NCI-H2029 (cell line): ENCODE measurements around the gene HEPN1.

ENCODE experiments used
- DNase-seq: peaks from one replicate; lab custom pipeline; 2025; lab: John Stamatoyannopoulos, UW

The HEPN1 gene

DNA sequence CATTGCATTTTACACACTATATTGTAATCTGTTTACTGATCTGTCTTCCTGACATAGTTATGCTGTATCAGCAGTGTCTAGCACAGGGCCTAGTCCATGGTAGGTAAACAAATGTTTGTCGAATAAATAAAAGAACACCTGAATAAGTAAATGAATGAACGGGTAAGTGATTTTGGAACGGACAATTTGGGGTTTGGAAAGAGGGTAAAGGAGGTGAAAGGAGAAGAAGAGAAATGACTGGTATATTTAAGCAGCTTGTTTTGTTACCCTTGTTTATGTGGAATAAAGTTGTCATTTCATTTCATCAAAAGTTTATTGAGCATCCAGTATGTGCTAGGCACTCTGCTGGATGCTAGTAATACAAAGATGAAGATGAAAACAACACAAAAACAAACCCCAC is at the start of gene HEPN1:
TSS of gene HEPN1 (plus strand) at position 301 of the 400 bp plus-strand sequence.
- no peak for DNase-seq

DNA sequence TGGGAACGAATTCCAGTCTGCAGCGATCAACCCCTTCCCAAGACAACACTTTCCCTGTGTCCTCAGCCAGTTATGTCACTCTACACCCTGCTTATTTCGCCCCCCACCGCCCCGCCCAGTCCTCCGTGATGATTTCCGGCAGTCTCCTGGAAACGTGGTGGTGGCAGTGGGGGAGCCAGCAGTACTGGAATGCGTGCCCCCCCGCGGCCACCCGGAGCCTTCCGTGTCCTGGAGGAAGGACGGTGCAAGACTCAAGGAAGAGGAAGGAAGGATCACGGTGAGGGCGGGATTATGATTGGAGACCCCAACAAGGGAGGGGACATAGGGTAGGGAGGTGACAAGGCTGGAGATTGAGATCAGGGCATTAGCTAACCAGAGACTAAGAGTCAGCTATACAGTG is 49.7 kb upstream of the HEPN1 start:
- no peak for DNase-seq

DNA sequence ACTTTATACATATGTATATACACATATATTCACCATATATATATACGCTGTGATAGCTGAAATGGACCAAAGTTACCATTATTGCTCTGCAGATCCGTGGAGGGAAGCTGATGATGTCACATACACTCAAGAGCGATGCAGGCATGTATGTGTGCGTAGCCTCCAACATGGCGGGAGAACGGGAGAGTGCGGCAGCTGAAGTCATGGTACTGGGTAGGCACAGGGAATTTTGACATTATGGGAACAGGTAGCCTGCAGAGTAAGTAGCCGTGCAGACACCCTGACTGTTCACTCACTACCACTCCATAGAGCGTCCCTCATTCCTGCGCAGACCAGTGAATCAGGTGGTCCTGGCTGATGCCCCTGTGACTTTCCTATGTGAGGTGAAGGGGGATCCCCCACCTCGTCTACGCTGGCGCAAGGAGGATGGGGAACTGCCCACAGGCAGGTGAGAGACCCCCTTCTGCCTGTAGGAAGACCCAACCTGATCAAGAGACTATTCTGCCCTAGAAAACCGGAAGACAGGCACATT is 49.1 kb upstream of the HEPN1 start:
- DNase-seq = no peak

DNA sequence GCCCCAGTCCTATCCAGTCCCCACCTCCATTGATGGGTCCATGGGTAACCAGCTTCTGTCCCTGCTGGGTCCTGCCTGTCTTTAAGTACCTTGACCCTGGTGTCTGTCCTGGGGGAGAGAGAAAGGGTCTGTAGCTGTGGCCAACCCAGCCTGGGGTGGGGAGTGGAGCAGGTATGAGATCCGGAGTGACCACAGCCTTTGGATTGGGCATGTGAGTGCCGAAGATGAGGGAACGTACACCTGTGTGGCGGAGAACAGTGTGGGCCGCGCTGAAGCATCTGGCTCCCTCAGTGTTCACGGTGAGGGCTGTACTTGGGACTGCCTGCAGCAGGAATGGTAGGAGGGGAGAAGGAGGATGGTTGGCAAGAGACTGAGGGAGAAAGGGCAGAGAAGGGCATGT is 48.6 kb upstream of the HEPN1 start:
- no peak for DNase-seq

DNA sequence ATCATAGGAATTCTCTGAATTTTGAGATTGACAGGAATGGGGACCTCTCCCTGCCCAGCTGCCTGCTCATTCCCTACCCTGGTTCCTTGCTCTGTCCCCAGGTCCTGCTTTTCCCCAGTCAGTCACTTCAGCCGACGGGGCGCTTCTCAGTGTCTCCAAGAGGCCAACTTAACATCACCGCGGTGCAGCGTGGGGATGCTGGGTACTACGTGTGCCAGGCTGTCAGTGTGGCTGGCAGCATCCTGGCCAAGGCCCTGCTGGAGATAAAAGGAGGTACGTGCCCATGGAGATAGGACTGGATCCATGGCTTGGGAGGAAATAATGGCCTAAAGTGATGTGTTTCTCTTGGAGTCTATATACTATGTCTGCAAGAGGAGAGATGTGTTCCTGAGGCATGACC is 46.8 kb upstream of the HEPN1 start:
- no peak for DNase-seq

DNA sequence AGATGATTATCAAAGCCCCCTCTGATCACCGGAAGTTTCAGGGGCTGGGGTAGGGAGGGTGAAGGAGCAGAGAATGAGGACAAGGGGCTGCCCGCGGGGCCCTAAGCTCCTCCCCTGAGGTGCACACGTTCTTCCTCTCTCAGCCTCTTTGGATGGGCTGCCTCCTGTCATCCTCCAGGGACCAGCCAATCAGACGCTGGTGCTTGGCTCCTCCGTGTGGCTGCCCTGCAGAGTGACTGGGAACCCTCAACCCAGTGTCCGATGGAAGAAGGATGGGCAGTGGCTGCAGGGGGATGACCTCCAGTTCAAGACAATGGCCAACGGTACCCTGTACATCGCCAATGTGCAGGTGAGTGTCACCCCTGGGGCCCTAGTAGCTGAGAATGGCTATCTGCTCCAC is 46.3 kb upstream of the HEPN1 start:
- DNase-seq = no peak

DNA sequence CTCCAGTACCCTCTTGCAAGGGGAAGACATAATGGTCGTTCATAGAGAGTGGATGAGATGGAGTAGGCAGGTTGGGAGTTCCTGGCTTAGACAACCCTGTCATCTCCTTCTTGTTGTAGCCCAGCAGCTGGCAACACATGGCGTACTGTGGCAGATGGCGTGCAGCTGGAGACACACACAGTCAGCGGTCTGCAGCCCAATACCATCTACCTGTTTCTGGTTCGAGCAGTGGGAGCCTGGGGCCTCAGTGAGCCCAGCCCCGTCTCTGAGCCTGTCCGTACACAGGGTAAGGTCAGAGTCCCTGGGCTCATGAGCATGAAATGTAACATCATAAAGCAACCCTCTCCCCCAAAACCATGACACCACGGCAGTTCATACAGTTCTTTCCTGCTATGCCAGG is 45.1 kb upstream of the HEPN1 start:
- DNase-seq = no peak

DNA sequence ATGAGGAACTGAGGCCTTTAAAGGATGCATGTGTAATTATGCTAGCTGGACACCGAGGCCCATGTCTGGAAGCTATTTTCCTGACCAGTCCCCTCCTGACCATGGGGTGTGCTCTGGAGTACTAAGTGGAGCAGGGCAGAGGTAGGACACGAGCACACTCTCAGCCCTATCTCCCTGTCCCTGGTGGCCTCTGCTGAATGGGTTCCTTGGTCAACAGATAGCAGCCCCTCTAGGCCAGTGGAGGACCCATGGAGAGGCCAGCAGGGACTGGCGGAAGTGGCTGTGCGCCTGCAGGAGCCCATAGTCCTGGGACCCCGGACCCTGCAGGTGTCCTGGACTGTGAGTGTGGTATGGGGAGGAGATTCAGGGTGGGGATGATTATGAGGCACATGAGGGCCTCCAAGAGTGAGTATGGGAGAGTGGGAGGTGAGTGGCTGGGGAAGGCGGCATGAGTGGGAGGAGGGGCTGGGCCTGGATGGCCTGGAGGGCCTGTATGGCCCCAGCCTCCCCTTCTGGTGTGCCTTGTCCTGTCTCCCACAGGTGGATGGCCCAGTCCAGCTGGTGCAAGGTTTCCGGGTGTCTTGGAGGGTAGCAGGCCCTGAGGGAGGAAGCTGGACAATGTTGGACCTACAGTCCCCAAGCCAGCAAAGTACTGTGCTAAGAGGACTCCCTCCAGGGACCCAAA is 44.3 kb upstream of the HEPN1 start:
- DNase-seq = no peak

DNA sequence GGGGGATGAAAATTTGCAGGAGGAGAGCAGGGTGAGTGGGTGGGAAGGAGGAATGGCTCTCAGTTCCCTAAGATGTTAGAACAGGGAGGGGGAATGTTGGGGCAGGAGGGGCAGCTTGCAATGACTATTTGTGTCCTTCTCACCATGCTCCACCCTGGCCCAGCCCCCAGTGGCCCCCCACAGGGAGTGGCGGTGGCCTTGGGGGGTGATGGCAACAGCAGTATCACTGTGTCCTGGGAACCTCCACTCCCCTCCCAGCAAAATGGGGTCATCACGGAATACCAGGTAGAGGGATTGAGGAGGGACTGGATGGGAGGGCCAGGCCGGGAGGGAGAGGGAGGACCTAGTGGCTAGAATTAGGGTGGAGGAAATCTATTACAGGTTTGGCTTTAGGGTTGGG is 43.6 kb upstream of the HEPN1 start:
- DNase-seq = no peak

DNA sequence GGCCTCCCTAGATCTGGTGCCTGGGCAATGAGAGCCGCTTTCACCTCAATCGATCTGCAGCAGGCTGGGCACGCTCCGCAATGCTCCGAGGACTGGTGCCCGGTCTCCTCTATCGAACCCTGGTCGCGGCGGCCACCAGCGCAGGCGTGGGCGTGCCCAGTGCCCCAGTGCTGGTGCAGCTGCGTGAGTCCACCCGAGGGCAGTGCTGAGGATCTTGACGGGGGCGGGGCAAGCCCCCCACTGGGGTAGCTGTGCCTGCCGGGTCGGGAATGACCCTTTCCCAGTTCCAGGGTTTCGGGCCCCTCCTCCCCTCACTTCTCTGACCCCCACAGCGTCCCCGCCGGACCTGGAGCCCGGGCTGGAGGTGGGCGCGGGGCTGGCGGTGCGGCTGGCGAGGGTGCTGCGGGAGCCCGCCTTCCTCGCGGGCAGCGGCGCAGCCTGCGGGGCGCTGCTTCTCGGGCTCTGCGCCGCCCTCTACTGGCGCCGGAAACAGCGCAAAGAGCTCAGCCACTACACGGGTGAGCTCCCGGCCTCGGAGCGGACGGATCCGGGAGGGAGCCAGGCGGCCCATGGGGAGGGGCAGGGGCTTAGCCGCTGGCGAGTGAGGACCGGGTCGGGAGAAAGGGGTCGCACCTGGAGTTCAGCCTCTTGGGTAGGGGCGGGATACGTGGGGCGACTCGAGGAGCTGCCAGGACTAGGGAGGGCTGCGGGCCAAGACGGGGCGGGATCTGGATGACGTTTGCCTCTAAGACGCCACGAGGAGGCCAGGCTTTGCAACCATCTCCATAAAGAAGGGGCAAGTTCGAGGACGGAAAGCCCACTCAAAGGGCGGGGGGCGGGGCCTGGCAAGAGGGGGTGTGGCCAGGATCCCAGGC is 42.9 kb upstream of the HEPN1 start:
- peak; percentile 12 for DNase-seq

DNA sequence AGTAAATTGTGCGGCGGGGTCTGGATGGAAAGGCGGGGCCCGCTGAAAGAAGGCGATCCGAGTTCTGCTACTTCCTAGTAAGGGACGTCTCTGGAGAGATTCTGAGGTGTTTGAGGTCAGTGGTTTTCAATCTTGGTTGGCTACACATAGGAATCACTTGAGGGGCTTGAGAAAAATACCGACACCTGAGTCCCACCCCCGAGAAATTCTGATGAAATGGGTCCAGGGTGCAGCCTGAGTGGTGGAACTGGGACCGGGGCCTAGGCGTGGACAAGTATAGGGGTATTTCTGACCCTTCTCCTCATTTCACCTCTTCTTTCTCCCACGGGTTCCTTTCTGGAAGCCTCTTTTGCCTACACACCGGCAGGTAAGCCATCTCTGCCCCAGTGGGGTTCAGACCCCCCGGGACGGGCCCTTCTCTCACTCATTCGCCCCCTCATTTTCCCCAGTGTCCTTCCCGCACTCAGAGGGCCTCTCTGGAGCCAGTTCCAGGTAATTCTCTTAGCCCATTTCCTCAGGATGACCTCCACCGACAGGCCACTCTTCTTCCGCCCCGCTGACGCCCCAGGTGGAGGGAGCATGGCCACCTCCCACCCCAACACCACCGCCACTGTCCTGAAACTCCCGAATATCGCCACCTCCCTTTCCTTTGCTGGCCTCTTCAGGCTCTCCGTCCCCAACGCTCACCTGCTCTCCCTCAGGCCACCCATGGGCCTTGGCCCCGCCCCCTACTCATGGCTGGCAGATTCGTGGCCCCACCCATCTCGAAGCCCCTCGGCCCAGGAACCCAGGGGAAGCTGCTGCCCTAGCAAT is 42.0 kb upstream of the HEPN1 start:
- DNase-seq = no peak

DNA sequence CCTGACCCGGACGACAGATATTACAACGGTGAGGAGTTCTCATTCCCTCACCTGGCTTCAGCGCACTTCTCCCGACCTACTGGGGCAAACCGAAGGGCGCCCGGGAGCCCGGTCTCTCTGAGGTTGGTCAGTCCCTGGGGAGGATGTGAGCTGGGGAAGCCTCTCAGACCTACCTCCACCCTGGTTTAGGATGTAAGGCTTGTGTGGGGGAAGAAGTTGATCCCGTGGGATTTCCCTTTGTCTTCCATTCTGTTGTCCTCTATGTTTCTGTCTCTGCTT is 41.5 kb upstream of the HEPN1 start:
- no peak for DNase-seq

DNA sequence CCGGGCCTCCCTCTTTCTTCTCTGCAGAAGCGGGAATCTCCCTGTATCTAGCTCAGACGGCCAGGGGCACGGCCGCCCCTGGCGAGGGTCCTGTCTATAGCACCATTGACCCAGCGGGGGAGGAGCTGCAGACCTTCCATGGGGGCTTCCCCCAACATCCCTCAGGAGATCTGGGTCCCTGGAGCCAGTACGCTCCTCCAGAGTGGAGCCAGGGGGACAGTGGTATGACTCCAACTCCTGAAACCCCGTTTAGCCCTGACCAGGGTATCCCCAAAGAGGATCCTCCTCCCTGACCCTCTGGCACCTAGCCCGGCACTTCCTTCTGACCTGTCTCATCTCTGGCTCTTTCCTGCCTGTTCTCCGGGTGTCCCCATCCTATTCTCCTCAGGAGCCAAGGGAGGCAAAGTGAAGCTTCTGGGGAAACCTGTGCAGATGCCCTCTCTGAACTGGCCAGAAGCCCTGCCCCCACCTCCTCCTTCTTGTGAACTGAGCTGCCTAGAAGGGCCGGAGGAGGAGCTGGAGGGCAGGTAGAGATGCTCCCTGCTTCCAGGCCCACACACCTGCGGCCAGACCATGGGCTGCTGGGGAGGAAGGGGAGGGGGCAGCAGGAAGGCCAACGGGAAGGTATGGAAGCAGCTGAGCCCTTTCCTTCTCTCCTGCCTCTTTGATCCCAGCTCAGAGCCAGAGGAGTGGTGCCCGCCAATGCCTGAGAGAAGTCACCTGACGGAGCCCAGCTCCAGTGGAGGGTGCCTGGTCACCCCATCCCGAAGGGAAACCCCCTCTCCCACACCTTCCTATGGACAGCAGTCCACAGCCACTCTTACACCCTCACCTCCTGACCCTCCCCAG is 40.9 kb upstream of the HEPN1 start:
- DNase-seq = no peak

DNA sequence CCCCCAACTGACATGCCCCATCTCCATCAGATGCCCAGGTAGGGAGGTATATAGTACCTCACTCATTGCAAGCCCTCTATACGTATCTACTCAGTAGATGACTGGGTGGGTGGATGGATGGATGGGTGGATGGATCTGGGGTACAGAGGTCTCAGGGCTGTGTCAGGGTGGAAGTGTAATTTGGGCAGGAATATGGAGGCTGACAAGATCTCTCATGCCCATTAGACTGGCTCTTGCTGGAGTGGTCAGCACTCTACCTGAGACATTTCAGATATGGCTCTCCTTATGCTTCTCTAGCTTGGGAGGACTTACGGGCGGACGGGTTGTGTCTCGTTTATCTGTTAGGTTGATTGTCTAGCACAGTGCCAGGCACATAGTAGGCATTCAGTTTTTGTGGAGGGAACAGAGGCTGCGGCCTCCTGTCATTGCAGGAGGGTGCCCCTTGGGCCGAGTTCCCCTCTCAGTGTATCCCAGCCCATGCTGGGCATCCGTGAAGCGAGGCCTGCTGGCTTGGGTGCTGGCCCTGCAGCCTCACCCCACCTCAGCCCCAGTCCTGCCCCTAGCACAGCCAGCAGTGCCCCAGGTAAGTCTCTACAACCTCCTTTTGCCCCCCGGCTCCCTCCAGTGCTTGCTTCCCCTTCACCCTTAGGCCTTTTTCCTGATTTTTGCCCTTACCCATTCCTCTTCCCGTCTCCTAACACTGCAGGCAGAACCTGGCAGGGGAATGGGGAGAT is 40.1 kb upstream of the HEPN1 start:
- no peak for DNase-seq

DNA sequence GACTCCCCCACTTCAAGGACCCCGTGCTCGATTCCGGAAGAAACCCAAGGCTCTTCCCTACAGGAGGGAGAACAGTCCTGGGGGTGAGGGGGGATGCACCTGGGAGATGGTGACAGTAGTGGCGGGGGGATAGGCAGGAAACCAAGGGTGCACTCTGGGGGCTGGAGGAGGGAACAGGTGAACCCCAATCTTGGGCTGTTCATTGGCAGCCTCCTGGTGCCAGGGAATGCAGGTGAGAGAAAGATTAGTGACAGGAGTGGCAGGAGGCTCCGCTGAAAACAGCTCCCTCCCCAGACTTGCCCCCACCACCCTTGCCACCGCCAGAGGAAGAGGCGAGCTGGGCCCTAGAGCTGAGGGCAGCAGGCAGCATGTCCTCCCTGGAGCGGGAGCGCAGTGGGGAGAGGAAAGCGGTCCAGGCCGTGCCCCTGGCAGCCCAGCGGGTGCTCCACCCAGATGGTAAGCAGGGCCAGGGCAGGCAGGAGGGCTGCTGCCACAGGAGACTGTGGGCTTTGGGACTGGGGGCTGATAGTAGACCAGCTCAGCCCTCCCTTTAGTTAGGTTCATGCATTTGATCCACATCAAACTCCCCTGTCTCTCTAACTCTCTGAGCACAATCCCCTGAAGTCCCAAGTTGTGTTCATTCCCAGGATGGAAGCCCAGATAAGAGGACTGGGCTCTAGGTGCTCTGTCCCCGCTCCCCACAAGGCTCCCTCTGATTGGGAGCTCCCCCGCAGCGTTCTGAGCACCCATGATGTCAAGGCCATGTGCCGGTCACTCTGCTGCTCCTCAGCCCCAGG is 39.4 kb upstream of the HEPN1 start:
- no peak for DNase-seq

DNA sequence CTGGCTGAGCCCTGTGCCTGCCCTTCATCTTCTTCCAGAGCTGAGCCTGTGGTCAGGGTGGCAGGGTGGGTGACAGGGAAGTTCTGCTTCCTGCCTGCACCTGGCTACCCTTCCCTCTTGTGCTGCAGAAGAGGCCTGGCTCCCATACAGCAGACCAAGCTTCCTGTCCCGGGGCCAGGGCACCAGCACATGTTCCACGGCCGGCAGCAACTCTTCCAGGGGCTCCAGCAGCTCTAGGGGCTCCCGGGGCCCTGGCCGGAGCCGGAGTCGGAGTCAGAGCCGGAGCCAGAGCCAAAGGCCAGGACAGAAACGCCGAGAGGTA is 38.8 kb upstream of the HEPN1 start:
- DNase-seq = no peak

DNA sequence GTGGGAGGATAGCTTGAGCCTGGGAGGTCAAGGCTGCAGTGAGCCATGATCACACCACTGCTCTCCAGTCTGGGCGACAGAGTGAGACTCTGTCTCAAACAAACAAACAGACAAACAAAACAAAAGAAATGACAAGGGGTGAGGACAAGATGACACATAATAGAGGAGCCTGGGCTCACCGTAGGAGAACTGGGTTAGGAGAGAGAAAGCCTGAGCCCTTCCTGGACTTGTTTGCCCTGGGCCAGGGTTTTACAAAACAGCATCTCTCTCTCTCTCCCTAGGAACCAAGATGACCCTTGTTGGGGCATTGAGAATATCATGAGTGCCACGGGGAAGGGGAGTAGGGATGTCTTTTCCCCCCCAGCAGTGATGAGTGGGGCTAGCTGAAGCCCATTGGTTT is 38.1 kb upstream of the HEPN1 start:
- no peak for DNase-seq

DNA sequence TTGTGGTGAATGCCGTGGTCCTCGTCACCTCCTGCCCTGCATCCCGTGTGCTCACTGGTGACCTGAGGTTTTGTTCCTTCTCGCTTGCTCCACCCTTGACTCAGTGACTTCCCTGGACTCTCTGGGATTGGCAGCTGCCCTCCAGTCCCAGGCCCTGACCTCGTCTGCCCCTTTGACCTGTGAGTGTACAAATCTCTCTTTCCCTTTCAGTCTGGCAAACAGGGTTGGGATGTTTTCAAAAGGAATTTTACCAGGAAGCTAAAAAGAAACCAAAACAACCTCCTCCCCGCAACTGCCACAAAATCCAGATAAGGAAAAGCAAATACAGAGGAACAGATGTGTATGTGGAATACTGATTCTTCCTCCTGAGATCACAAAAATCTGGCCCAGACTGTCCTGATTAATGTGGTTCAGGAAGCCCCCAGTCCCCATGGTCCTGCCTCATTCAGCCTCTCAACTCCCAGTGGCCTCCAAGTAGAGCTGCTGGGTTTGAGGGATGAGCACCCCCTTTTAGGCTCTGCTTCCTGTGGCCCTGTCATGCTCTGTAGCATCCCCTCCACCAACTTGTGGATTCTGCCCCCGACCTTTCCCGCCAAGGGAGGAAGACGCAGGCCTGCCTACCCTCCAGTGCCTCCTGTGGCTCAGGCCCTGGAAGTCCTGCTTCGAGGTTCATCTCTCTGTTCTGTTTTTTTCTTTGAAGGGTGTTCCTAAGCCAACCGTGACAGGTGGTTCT is 36.5 kb upstream of the HEPN1 start:
- no peak for DNase-seq

DNA sequence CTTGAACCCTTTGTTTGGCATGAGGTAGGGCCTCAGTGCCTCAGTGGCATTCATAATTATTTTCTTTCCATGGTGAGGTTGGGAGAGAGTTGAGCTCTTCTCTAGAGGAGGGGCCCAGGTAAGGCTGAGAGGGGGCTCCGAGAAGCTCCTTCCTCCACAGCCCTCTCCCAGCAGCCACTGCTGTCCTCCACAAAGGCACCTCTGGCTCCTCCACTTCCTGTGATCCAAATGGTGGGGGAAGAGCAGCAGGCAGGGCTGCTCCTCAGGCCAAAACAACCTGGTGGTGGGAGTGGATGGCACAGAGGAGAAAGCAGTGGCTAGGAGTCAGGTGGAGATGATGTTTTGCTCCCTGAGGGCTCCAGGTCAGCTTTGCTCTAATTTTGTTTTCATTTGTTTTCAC is 34.7 kb upstream of the HEPN1 start:
- no peak for DNase-seq
